RWPE2 (cell line): ENCODE results near the gene IRF2BP2.

Experiments used
- ATAC-seq: fragments of 200-7000 bp; cut with Tn5 transposase; 3 replicates; pipeline ENCODE4 v1.9.1; 2021; ENCODE audit warnings: low read depth
- DNase-seq: peaks from one replicate; pipeline ENCODE4 v3.0.0-alpha.2; 2020; ENCODE audit warnings: low spot score
- H3K27ac ChIP-seq: fragments of 450-650 bp; 2 replicates; pipeline ENCODE4 v1.5.1; 2017; ENCODE audit warnings: mild to moderate bottlenecking; ENCODE audit not compliant: poor library complexity, severe bottlenecking
- H3K27me3 ChIP-seq: fragments of 250-450 bp; sonication (Bioruptor Pico); 2 replicates; pipeline ENCODE4 v1.5.1; 2021; ENCODE audit warnings: mild to moderate bottlenecking, moderate library complexity; ENCODE audit not compliant: insufficient read depth, poor library complexity, severe bottlenecking
- H3K36me3 ChIP-seq: fragments of 250-450 bp; sonication (Bioruptor Pico); 2 replicates; pipeline ENCODE4 v1.5.1; 2020; ENCODE audit warnings: low read depth, mild to moderate bottlenecking, moderate library complexity
- H3K4me1 ChIP-seq: fragments of 250-450 bp; sonication (Bioruptor Pico); 2 replicates; pipeline ENCODE4 v1.5.1; 2021; ENCODE audit warnings: mild to moderate bottlenecking, moderate library complexity; ENCODE audit not compliant: insufficient read depth, poor library complexity, severe bottlenecking
- H3K4me3 ChIP-seq: fragments of 250-450 bp; sonication (Bioruptor Pico); 2 replicates; pipeline ENCODE4 v1.5.1; 2021; ENCODE audit warnings: mild to moderate bottlenecking, moderate library complexity; ENCODE audit not compliant: severe bottlenecking
- H3K9me3 ChIP-seq: fragments of 250-450 bp; sonication (Bioruptor Pico); 2 replicates; pipeline ENCODE4 v1.5.1; 2021; ENCODE audit warnings: mild to moderate bottlenecking, moderate library complexity; ENCODE audit not compliant: severe bottlenecking
- CTCF ChIP-seq: fragments of 450-650 bp; IDR thresholded peaks from one replicate; pipeline ENCODE4 v1.5.1; 2017; ENCODE audit warnings: mild to moderate bottlenecking, moderate library complexity; ENCODE audit not compliant: poor library complexity, severe bottlenecking

IRF2BP2 gene

GRCh38 chr1:234558330-234558836 lies 51.6 kb downstream of the IRF2BP2 start:
- no peaks in the 10 kb centered on the region for H3K36me3 ChIP-seq
- no peak for TF ChIP-seq CTCF
- no peak overlapping the region for H3K4me3 ChIP-seq
- H3K4me1 ChIP-seq, result no peaks in the 10 kb centered on the region
- H3K9me3 ChIP-seq, result no peaks in the 10 kb centered on the region
- DNase-seq (no peak), ATAC-seq (no peak)
- H3K27ac ChIP-seq, result no peak overlapping the region
- H3K27me3 ChIP-seq, result no peaks in the 10 kb centered on the region

GRCh38 chr1:234556245-234556943 lies 53.6 kb downstream of the IRF2BP2 start:
- no peak for DNase-seq
- no peaks in the 10 kb centered on the region for H3K36me3 ChIP-seq
- H3K4me3 ChIP-seq, result no peak overlapping the region
- no peaks in the 10 kb centered on the region for H3K27me3 ChIP-seq
- TF ChIP-seq CTCF, result no peak
- no peaks in the 10 kb centered on the region for H3K4me1 ChIP-seq
- no peak for ATAC-seq
- no peak overlapping the region for H3K27ac ChIP-seq
- H3K9me3 ChIP-seq, result no peaks in the 10 kb centered on the region

GRCh38 chr1:234555390-234556024 lies 54.5 kb downstream of the IRF2BP2 start:
- H3K27ac ChIP-seq, result no peak overlapping the region
- no peak for ATAC-seq
- DNase-seq, result no peak

GRCh38 chr1:234554698-234555311 lies 55.2 kb downstream of the IRF2BP2 start:
- Histone ChIP-seq H3K36me3 (no peaks in the 10 kb centered on the region), H3K27me3 (no peaks in the 10 kb centered on the region), H3K9me3 (no peaks in the 10 kb centered on the region), H3K27ac (no peak overlapping the region), H3K4me3 (no peak overlapping the region), H3K4me1 (no peaks in the 10 kb centered on the region)
- DNase-seq (no peak), ATAC-seq (no peak)
- no peak for TF ChIP-seq CTCF

More at GRCh38 chr1:234555390-234556024, 54.5 kb downstream of the IRF2BP2 start:
- Histone ChIP-seq H3K27me3 (no peaks in the 10 kb centered on the region), H3K4me1 (no peaks in the 10 kb centered on the region), H3K36me3 (no peaks in the 10 kb centered on the region), H3K4me3 (no peak overlapping the region), H3K9me3 (no peaks in the 10 kb centered on the region)
- no peak for TF ChIP-seq CTCF
